Kidney (tissue), 14 donors: ENCODE data around the gene BMP10. TPM values are rescaled to one million over a fixed set of nuclear protein-coding genes. Genes with fewer than 3 reads are reported as not detected.

Experiments used
- DNase-seq, 5 donors: peaks; one replicate each; pipeline ENCODE4 v3.0.0-alpha.2; 2013 to 2020
- FAIRE-seq: peaks from 2 replicates; lab custom pipeline; 2012; peaks lifted over from hg19 to GRCh38; lab: Jason Lieb, UNC
- H3K27ac ChIP-seq, 2 donors: one replicate each; pipeline ENCODE4 v1.7.0; 2013; ENCODE audit warnings: low read depth in 2 of 2, low read length in 2 of 2, inconsistent platforms in 1 of 2
- H3K27me3 ChIP-seq: one replicate; pipeline ENCODE4 v1.7.1; 2013; ENCODE audit warnings: low read length, inconsistent platforms; ENCODE audit not compliant: control insufficient read depth, insufficient read depth
- H3K36me3 ChIP-seq, 3 donors: one replicate each; pipeline versions ENCODE4 v1.7.0 to v1.7.1; 2013; ENCODE audit warnings: low read length in 3 of 3, control low read depth in 1 of 3, inconsistent platforms in 1 of 3; ENCODE audit not compliant: insufficient read depth in 3 of 3, control insufficient read depth in 2 of 3
- H3K4me1 ChIP-seq, 3 donors: one replicate each; pipeline versions ENCODE4 v1.7.0 to v1.7.1; 2013; ENCODE audit warnings: low read length in 3 of 3, inconsistent platforms in 1 of 3, low read depth in 1 of 3; ENCODE audit not compliant: control insufficient read depth in 2 of 3, insufficient read depth in 2 of 3
- H3K4me3 ChIP-seq, 3 donors: one replicate each; pipeline versions ENCODE4 v1.7.0 to v1.8.1; 2013; ENCODE audit warnings: low read length in 3 of 3, control low read depth in 1 of 3, inconsistent platforms in 1 of 3
- H3K9ac ChIP-seq, 3 donors: one replicate each; pipeline versions ENCODE4 v1.7.0 to v1.7.1; 2013; ENCODE audit warnings: low read length in 3 of 3, control low read depth in 1 of 3, inconsistent platforms in 1 of 3
- H3K9me3 ChIP-seq, 3 donors: one replicate each; pipeline versions ENCODE4 v1.7.0 to v1.7.1; 2013; ENCODE audit warnings: low read length in 3 of 3, control low read depth in 1 of 3, inconsistent platforms in 1 of 3; ENCODE audit not compliant: control insufficient read depth in 2 of 3, insufficient read depth in 1 of 3
- intact Hi-C: fragments of 100-400 bp; cut with DNase I; formaldehyde crosslinking; loops from one replicate; pipeline ENCODE4 v1.11.1; 2022
- polyA plus RNA-seq: library from polyadenylated mRNA; stranded (reverse); fragments of 350-450 nt; fragmentation: Illumina TruSeq; extraction: RNeasy Lipid Tissue Mini Kit (QIAGEN cat#74804); gene quantifications from one replicate; pipeline ENCODE4 v1.2.3, GENCODE V29; 2014; ENCODE audit warnings: low read depth, low replicate concordance; ENCODE audit not compliant: insufficient read depth
- total RNA-seq: library from RNA; stranded (reverse); fragmentation: NEBNext Ultra II Directional; extraction: Animal tissue kit (Norgen Biotek cat#: 25700); gene quantifications from one replicate; pipeline ENCODE4 v1.2.1, GENCODE V29; 2021
- TF ChIP-seq, protein P1 (sequence below): IDR thresholded peaks from 3 replicates; pipeline ENCODE4 v1.5.1; 2012; ENCODE audit warnings: mild to moderate bottlenecking, moderate library complexity, borderline replicate concordance; ENCODE audit not compliant: insufficient read depth; ENCODE audit errors: extremely low read depth
- donor health status: control.
- donor health status: control.
- donor health status: control.
- donor health status: control.
- donor health status: control.
- donor health status: DM: yes; HTN: yes; CAD: no.
- donor health status: Normal renal cell carcinoma (clear cell type).

BMP10 gene
- total and polyA plus RNA-seq, 2 donors from 2014 or later: not detected

DNA sequence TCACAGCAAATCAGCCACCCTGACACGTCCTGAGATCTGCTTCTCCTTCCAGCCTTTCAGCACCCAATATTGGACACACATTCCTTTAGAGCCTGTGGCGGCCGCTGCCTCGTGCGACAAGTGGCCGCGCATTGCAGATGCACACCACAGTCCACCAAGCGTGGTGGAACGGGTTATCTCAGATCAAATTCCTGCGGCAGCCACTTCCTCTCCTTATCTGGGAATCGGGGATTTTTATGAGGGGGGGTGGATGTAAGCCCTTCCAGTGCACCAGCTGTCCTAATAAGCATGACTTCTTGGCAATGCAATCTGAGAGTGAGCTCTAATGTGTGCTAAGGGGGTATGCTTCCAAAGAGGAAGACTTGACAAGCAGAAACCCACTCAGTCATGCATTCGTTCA, 18.3 kb upstream of the BMP10 start:
- TF ChIP-seq, protein P1, sequence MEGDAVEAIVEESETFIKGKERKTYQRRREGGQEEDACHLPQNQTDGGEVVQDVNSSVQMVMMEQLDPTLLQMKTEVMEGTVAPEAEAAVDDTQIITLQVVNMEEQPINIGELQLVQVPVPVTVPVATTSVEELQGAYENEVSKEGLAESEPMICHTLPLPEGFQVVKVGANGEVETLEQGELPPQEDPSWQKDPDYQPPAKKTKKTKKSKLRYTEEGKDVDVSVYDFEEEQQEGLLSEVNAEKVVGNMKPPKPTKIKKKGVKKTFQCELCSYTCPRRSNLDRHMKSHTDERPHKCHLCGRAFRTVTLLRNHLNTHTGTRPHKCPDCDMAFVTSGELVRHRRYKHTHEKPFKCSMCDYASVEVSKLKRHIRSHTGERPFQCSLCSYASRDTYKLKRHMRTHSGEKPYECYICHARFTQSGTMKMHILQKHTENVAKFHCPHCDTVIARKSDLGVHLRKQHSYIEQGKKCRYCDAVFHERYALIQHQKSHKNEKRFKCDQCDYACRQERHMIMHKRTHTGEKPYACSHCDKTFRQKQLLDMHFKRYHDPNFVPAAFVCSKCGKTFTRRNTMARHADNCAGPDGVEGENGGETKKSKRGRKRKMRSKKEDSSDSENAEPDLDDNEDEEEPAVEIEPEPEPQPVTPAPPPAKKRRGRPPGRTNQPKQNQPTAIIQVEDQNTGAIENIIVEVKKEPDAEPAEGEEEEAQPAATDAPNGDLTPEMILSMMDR: no peak
- no peak for FAIRE-seq
- peaks cover 0 to 3% (median 0%) of the 10 kb centered on the region in 3 donors for H3K4me1 ChIP-seq
- intact Hi-C loops: no loop called here
- no peaks in the 10 kb centered on the region for H3K36me3 ChIP-seq
- H3K27me3 ChIP-seq: no peaks in the 10 kb centered on the region
- no peak overlapping the region for H3K27ac ChIP-seq
- H3K9ac ChIP-seq: no peak overlapping the region
- no peak overlapping the region for H3K4me3 ChIP-seq
- peak in 2 of 5 donors; percentile 34 to 90 for DNase-seq
- no peaks in the 10 kb centered on the region for H3K9me3 ChIP-seq

GRCh38 chr2:68889021-68889420, 17.8 kb upstream of the BMP10 start:
- no peak overlapping the region for H3K9ac ChIP-seq
- TF ChIP-seq, protein P1: no peak
- DNase-seq (no peak), FAIRE-seq (no peak)
- H3K27ac ChIP-seq: no peak overlapping the region
- intact Hi-C loops: no loop called here
- peaks cover 0 to 3% (median 0%) of the 10 kb centered on the region in 3 donors for H3K4me1 ChIP-seq
- no peaks in the 10 kb centered on the region for H3K9me3 ChIP-seq
- no peak overlapping the region for H3K4me3 ChIP-seq
- no peaks in the 10 kb centered on the region for H3K36me3 ChIP-seq
- no peaks in the 10 kb centered on the region for H3K27me3 ChIP-seq

- Histone ChIP-seq H3K27me3 (no peaks in the 10 kb centered on the region), H3K9ac (no peak overlapping the region), H3K36me3 (no peaks in the 10 kb centered on the region), H3K9me3 (no peaks in the 10 kb centered on the region), H3K27ac (no peak overlapping the region), H3K4me1 (peaks cover 0 to 3% (median 0%) of the 10 kb centered on the region in 3 donors), H3K4me3 (no peak overlapping the region)
- FAIRE-seq (no peak), DNase-seq (no peak)
- intact Hi-C loops: no loop called here
- TF ChIP-seq, protein P1: no peak
These were observed 17.0 kb upstream of the BMP10 start for GRCh38 chr2:68888038-68888704.

GRCh38 chr2:68885811-68886075, 14.5 kb upstream of the BMP10 start:
- no peak overlapping the region for H3K9ac ChIP-seq
- intact Hi-C loops: no loop called here
- no peak overlapping the region for H3K4me3 ChIP-seq
- no peaks in the 10 kb centered on the region for H3K36me3 ChIP-seq
- H3K4me1 ChIP-seq: peaks cover 0 to 3% (median 0%) of the 10 kb centered on the region in 3 donors
- H3K27ac ChIP-seq: no peak overlapping the region
- no peak for DNase-seq
- TF ChIP-seq, protein P1: no peak
- no peaks in the 10 kb centered on the region for H3K9me3 ChIP-seq
- no peaks in the 10 kb centered on the region for H3K27me3 ChIP-seq
- no peak for FAIRE-seq
